K562 (cell line): ENCODE results near the gene FBXW8. TPM values are rescaled to one million over a fixed set of nuclear protein-coding genes. Genes with fewer than 3 reads are reported as not detected.

Experiments
- BMI1 ChIP-seq: fragments of 150-350 bp; IDR thresholded peaks from 2 replicates; pipeline ENCODE4 v1.6.1; 2014; ENCODE audit warnings: low read length
- FIP1L1 ChIP-seq: fragments of 200-400 bp; formaldehyde crosslinking; IDR thresholded peaks from 2 replicates; pipeline ENCODE4 v1.6.1; 2018; ENCODE audit warnings: mild to moderate bottlenecking, low read depth, low read length; ENCODE audit not compliant: poor library complexity, severe bottlenecking
- FOXM1 ChIP-seq, 2 experiments: fragments of 450-650 bp in 1 of 2; sonication (generic) in 1 of 2; formaldehyde crosslinking in 1 of 2; IDR thresholded peaks; 2 replicates each; pipeline versions ENCODE4 v1.6.1 to v1.9.0; 2017 to 2022; ENCODE audit warnings: low read depth in 2 of 2, mild to moderate bottlenecking in 2 of 2, missing genetic modification reagents in 1 of 2, moderate library complexity in 1 of 2
- MEIS2 ChIP-seq: fragments of 450-650 bp; IDR thresholded peaks from 2 replicates; pipeline ENCODE4 v1.6.1; 2014; ENCODE audit warnings: mild to moderate bottlenecking; ENCODE audit not compliant: partially characterized antibody
- MYC ChIP-seq, 2 experiments: fragments of 250-450 bp in 1 of 2; sonication (Bioruptor Pico) in 1 of 2; IDR thresholded peaks; 2 replicates each; pipeline versions ENCODE4 v1.5.1 to v1.6.1; 2012 to 2021; ENCODE audit warnings: low read depth in 2 of 2, borderline replicate concordance in 1 of 2, improper control_type of control experiment in 1 of 2, low read length in 1 of 2, mild to moderate bottlenecking in 1 of 2, moderate library complexity in 1 of 2
- NR4A1 ChIP-seq, 2 experiments: fragments of 250-450 bp in 1 of 2; fragments of 450-650 bp in 1 of 2; sonication (Bioruptor Pico) in 1 of 2; IDR thresholded peaks; 2 replicates each; pipeline versions ENCODE4 v1.4.0 to v1.6.1; 2016 to 2020; ENCODE audit warnings: mild to moderate bottlenecking in 2 of 2, missing compliant biosample characterization in 1 of 2, missing genetic modification characterization in 1 of 2, moderate library complexity in 1 of 2
- PHF20 ChIP-seq: fragments of 450-650 bp; IDR thresholded peaks from 2 replicates; pipeline ENCODE4 v1.6.1; 2018; ENCODE audit not compliant: partially characterized antibody
- POLR2B ChIP-seq: fragments of 450-650 bp; IDR thresholded peaks from 2 replicates; pipeline ENCODE4 v1.6.1; 2018; ENCODE audit warnings: low read depth; ENCODE audit not compliant: partially characterized antibody
- RNF2 ChIP-seq: sonication (generic); IDR thresholded peaks from 2 replicates; pipeline ENCODE4 v1.6.1; 2016
- TAF9B ChIP-seq: fragments of 450-650 bp; IDR thresholded peaks from 2 replicates; pipeline ENCODE4 v1.6.1; 2018; ENCODE audit warnings: mild to moderate bottlenecking; ENCODE audit not compliant: partially characterized antibody
- TCF7 ChIP-seq: sonication (generic); IDR thresholded peaks from 2 replicates; pipeline ENCODE4 v1.6.1; 2016; ENCODE audit warnings: antibody characterized with exemption, borderline replicate concordance
- U2AF2 ChIP-seq: fragments of 200-400 bp; formaldehyde crosslinking; optimal IDR thresholded peaks from 2 replicates; pipeline ENCODE3; 2017; ENCODE audit warnings: low read depth, mild to moderate bottlenecking, low read length
- ZBTB12 ChIP-seq: fragments of 250-450 bp; sonication (Bioruptor Pico); IDR thresholded peaks from 2 replicates; pipeline ENCODE4 v1.4.0; 2020
- ZNF224 ChIP-seq: sonication (generic); formaldehyde crosslinking; IDR thresholded peaks from 2 replicates; pipeline ENCODE4 v1.8.0; 2022; ENCODE audit warnings: mild to moderate bottlenecking, missing genetic modification reagents
- ZNF76 ChIP-seq: fragments of 250-450 bp; sonication (Bioruptor Pico); IDR thresholded peaks from 2 replicates; pipeline ENCODE4 v1.4.0; 2020; ENCODE audit warnings: mild to moderate bottlenecking, moderate library complexity, borderline replicate concordance
- polyA plus RNA-seq, 8 experiments: library from polyadenylated mRNA; depleted of rRNA in 4 of 8; stranded (reverse) in 5 of 8; unstranded in 3 of 8; fragments of >200 nt; fragmentation: Nextera tagmentation in 2 of 8; fragmentation: Illumina TruSeq in 1 of 8; extraction: Ambion mirVana in 2 of 8; extraction: Trizol in 1 of 8; gene quantifications; 2 replicates each; pipeline versions ENCODE4 v1.2.1 to v1.2.3, GENCODE V29; 2011 to 2014; ENCODE audit warnings: inconsistent platforms in 1 of 8, missing spikeins in 1 of 8
- total RNA-seq, 7 experiments: library from RNA; depleted of rRNA in 6 of 7; stranded (reverse); fragments of >200 nt in 6 of 7; fragmentation: Illumina TruSeq in 2 of 7; extraction: Trizol in 2 of 7; gene quantifications; 2 replicates each; pipeline versions ENCODE4 v1.2.1 to v1.2.3, GENCODE V29; 2011 to 2021; ENCODE audit warnings: low replicate concordance in 1 of 7
- TF ChIP-seq, protein P1 (sequence below): fragments of 450-650 bp; formaldehyde crosslinking; IDR thresholded peaks from 2 replicates; pipeline ENCODE4 v1.4.0; 2020; ENCODE audit warnings: mild to moderate bottlenecking, mixed read lengths
- TF ChIP-seq, protein P2 (sequence below): fragments of 450-650 bp; IDR thresholded peaks from 2 replicates; pipeline ENCODE4 v1.6.1; 2017; ENCODE audit warnings: antibody characterized with exemption, mild to moderate bottlenecking
- TF ChIP-seq, protein P3 (sequence below), 3 experiments: IDR thresholded peaks in 2 of 3; conservative IDR thresholded peaks in 1 of 3; 2 replicates each; pipeline ENCODE4 v1.5.1; 2011 to 2012; ENCODE audit warnings: low read length in 3 of 3, mild to moderate bottlenecking in 3 of 3, control low read depth in 2 of 3, improper control_type of control experiment in 1 of 3, inconsistent platforms in 1 of 3, low read depth in 1 of 3, mixed read lengths in 1 of 3, moderate library complexity in 1 of 3; ENCODE audit not compliant: insufficient read depth in 2 of 3

The FBXW8 gene
- total and polyA plus RNA-seq, 9 of the 15 experiments (the other 6 are each of a cell fraction or from before 2014, with no cell fraction given): 0.58 to 8.3 (median 4.4) TPM

DNA sequence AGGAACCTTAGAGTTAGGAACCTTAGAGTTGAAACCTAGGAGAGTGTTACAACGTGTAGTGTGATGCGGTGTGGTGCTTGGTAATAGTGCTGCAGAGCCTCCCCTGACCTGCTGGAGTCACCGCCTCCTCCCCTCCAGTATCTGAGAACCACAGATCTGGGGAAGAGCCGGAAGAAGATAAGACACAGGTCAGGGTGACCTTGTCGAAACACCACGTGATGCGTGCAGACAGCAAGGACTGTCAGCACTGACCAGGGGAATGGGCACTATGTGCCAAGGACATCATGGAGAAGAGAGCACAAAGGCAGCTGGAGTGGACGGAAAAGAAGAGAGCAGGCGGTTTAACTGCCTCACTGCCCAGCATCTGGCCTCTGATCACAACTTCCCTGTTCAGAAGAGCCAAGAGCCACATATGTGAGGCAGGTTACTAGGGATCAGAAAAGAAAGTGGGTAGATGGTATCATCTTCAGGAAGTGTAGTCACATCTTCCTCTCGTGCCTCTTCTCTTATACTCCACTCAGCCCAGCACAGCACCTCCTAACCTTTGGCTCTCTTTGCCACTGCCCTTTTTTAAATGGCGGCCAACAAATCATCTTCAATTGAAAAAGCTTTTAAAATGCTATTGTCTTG lies 94.8 kb downstream of the FBXW8 start (continued):
- no peak for TF ChIP-seq ZNF224 (CRISPR knock-in tag)
- peak; percentile 17 for TF ChIP-seq MEIS2
- TF ChIP-seq NR4A1 (CRISPR knock-in tag; IDR thresholded peaks at IDR 0.05): no peak
- TF ChIP-seq NR4A1 (tag; IDR thresholded peaks at IDR 0.05): no peak
- TF ChIP-seq MYC (IDR thresholded peaks at IDR 0.05; ENCODE audit: low read depth, low read length): peak; percentile 68
- no peak for TF ChIP-seq MYC (CRISPR knock-in tag; IDR thresholded peaks at IDR 0.05; ENCODE audit: borderline replicate concordance, low read depth)
- no peak for TF ChIP-seq POLR2B
- no peak for TF ChIP-seq ZBTB12 (CRISPR knock-in tag)
- TF ChIP-seq, protein P1, sequence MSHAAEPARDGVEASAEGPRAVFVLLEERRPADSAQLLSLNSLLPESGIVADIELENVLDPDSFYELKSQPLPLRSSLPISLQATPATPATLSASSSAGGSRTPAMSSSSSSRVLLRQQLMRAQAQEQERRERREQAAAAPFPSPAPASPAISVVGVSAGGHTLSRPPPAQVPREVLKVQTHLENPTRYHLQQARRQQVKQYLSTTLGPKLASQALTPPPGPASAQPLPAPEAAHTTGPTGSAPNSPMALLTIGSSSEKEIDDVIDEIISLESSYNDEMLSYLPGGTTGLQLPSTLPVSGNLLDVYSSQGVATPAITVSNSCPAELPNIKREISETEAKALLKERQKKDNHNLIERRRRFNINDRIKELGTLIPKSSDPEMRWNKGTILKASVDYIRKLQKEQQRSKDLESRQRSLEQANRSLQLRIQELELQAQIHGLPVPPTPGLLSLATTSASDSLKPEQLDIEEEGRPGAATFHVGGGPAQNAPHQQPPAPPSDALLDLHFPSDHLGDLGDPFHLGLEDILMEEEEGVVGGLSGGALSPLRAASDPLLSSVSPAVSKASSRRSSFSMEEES (CRISPR knock-in tag): peak; percentile 94
- no peak for TF ChIP-seq TCF7
- no peak for TF ChIP-seq FIP1L1
- no peak for TF ChIP-seq FOXM1 (IDR thresholded peaks at IDR 0.05; ENCODE audit: low read depth)
- no peak for TF ChIP-seq FOXM1 (CRISPR knock-in tag; IDR thresholded peaks at IDR 0.05; ENCODE audit: low read depth)
- 0 out of 2 replicates have a peak, but pooled peaks have one; percentile 59 for TF ChIP-seq ZNF76 (CRISPR knock-in tag)
- no peak for TF ChIP-seq TAF9B
- no peak; the same call in 1 of the 2 replicates for TF ChIP-seq RNF2
- TF ChIP-seq, protein P2, sequence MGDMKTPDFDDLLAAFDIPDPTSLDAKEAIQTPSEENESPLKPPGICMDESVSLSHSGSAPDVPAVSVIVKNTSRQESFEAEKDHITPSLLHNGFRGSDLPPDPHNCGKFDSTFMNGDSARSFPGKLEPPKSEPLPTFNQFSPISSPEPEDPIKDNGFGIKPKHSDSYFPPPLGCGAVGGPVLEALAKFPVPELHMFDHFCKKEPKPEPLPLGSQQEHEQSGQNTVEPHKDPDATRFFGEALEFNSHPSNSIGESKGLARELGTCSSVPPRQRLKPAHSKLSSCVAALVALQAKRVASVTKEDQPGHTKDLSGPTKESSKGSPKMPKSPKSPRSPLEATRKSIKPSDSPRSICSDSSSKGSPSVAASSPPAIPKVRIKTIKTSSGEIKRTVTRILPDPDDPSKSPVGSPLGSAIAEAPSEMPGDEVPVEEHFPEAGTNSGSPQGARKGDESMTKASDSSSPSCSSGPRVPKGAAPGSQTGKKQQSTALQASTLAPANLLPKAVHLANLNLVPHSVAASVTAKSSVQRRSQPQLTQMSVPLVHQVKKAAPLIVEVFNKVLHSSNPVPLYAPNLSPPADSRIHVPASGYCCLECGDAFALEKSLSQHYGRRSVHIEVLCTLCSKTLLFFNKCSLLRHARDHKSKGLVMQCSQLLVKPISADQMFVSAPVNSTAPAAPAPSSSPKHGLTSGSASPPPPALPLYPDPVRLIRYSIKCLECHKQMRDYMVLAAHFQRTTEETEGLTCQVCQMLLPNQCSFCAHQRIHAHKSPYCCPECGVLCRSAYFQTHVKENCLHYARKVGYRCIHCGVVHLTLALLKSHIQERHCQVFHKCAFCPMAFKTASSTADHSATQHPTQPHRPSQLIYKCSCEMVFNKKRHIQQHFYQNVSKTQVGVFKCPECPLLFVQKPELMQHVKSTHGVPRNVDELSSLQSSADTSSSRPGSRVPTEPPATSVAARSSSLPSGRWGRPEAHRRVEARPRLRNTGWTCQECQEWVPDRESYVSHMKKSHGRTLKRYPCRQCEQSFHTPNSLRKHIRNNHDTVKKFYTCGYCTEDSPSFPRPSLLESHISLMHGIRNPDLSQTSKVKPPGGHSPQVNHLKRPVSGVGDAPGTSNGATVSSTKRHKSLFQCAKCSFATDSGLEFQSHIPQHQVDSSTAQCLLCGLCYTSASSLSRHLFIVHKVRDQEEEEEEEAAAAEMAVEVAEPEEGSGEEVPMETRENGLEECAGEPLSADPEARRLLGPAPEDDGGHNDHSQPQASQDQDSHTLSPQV: 0 out of 2 replicates have a peak, but pooled peaks have one; percentile 26
- no peak for TF ChIP-seq BMI1
- TF ChIP-seq PHF20: no peak
- TF ChIP-seq, protein P3, sequence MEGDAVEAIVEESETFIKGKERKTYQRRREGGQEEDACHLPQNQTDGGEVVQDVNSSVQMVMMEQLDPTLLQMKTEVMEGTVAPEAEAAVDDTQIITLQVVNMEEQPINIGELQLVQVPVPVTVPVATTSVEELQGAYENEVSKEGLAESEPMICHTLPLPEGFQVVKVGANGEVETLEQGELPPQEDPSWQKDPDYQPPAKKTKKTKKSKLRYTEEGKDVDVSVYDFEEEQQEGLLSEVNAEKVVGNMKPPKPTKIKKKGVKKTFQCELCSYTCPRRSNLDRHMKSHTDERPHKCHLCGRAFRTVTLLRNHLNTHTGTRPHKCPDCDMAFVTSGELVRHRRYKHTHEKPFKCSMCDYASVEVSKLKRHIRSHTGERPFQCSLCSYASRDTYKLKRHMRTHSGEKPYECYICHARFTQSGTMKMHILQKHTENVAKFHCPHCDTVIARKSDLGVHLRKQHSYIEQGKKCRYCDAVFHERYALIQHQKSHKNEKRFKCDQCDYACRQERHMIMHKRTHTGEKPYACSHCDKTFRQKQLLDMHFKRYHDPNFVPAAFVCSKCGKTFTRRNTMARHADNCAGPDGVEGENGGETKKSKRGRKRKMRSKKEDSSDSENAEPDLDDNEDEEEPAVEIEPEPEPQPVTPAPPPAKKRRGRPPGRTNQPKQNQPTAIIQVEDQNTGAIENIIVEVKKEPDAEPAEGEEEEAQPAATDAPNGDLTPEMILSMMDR (IDR thresholded peaks at IDR 0.05 in 2 of 3, conservative IDR thresholded peaks at IDR 0.05 in 1 of 3; ENCODE audit: insufficient read depth in 2 of 3, low read depth in 1 of 3, low read length in 3 of 3): 0 out of 6 replicates have a peak, but pooled peaks of 1 of the 3 experiments have one; percentile 11
- TF ChIP-seq U2AF2: no peak
